Activated CD8-positive, alpha-beta memory T cell treated with anti-CD3 and anti-CD28 coated beads for 24 hours (primary cell): ENCODE measurements around the gene HNRNPH3.
A peak's percentile ranks its signal among the peaks of the same experiment; 100 is the strongest.

Experiments used
- DNase-seq: peaks from one replicate; pipeline ENCODE4 v3.0.0-alpha.2; 2020

The HNRNPH3 gene

GRCh38 chr10:68332259-68333057 is 594 bp downstream of the HNRNPH3 start, which contains the start of gene PBLD:
PBLD (minus strand) TSS chr10:68332928; CDS start chr10:68306844, 26,084 bp downstream.
- peak; percentile 88 for DNase-seq

DNA sequence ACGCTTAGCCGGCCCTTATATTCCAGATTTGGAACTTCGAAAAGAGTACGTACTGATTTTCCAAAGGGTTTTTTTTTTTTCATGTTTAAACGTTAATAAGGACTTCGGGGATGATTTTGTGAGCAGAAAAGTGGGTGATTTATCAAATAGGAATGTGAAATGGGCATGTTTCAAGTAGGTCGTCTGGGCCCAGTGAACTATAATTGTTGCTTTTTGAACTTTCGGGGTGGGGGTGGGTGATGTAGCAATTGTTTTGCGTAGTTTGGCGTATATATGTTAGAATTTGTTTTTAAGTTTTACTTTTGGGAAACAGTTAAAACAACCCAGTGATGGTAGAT is 1.2 kb downstream of the HNRNPH3 start:
- no peak for DNase-seq

DNA sequence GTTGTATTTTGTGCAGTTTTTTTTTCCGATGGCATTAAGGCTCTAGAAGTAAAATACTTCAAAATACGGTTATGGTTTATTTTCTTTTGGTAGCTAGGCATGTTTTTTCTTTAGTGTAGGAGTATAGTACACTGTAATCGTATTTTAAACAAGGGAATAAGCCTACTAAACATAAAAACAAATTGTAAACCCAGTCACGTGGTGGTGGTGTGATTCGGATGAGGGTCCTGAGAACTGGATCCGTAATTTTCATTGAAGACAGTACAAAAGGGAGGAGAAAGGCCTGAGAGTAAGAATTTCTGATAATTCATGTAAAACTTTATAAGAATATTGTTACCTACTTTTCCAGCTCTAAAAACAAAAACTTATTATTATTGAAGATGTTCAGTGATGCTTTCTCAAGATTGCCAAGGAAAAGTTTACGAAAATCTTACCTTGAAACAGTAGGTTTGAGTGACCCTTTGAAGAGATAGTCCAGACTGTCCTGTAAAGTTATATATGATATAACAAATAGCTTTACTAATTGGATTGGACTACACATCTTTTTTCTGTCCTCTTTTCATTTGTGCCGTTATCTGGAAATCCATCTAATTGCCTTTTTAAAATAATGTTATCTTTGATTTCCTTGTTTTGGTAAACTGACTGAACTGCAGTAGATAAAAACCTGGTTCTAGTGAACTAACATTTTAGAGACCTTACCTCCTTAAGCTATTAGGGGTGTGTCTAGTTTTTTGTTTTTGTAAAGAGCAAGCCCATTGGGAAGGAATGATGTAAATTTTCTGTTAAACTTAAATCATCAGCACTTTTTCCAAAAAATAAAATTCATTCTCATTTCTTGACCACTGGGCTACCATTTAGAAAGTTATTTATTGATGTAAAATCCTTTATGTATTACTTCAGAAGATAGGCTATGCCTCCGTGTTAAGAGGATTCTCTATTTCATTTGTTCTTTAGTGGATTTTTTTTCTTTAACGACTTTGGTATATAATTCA is 1.9 kb downstream of the HNRNPH3 start:
- DNase-seq: no peak

DNA sequence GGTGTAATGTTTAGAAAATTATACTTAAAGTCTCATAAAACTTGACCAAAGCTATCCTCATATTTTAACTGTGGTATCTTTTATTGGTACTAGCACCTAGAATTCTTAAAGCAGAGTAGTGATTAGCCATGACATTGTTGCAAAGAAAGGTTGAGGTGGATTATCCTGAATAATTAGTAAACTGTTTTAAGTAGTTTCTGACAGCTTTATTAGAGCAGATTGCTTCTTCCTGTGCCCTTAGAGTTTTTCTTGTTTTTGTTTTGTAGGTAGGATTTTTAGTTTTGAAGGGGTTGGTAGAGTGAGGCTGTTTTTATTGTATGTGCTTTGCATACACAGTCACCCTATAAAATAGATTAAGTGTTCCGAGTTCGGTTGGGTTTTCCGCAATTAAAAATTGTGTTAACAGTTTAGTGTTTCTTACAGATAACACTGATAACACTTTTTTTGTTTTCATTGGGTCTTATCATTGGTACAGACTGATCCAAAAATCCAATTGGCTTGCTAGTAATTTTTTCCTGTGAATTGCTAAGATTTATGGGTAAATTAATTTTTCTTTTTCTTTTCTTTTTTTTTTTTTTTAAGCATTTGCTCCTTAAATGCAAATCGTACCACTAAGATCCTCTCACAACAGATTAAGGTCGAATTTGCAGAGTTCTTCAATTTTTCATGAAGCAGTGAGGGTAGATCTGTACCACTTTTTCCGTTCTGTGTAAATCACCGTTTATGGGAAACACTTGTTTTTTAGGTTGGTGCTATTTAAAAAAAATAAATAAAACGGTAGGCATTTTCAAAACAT is 3.0 kb downstream of the HNRNPH3 start:
- DNase-seq: no peak

DNA sequence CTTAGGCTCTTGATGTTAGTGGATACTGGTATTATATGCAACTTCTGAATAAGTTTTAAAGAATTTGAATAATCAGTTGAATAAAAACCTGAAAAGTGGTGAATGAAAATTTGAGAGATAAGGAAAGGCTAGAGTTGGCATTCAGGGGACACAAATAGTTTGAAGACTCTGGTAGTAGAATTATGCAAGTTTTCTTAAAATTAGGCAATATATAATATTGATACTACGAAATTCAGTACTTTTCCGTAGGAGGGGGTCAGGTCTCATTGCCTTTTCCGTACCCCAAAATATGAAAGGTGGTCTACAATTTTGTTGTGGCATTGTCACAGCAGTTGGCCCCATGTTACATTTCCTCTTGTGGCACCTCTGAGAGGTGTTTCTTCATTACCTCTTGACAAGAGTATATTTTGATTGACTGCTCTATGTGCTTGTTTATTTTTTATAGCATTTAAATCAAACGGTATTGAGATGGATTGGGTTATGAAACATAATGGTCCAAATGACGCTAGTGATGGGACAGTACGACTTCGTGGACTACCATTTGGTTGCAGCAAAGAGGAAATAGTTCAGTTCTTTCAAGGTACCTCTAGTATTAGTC is 5.0 kb downstream of the HNRNPH3 start:
- DNase-seq: no peak

GRCh38 chr10:68340358-68341080 is 8.7 kb downstream of the HNRNPH3 start:
- no peak for DNase-seq

GRCh38 chr10:68342909-68343516 is 11.1 kb downstream of the HNRNPH3 start:
- no peak for DNase-seq

GRCh38 chr10:68345621-68346020 is 13.8 kb downstream of the HNRNPH3 start:
- DNase-seq: no peak

GRCh38 chr10:68346774-68347173 is 14.9 kb downstream of the HNRNPH3 start:
- no peak for DNase-seq

DNA sequence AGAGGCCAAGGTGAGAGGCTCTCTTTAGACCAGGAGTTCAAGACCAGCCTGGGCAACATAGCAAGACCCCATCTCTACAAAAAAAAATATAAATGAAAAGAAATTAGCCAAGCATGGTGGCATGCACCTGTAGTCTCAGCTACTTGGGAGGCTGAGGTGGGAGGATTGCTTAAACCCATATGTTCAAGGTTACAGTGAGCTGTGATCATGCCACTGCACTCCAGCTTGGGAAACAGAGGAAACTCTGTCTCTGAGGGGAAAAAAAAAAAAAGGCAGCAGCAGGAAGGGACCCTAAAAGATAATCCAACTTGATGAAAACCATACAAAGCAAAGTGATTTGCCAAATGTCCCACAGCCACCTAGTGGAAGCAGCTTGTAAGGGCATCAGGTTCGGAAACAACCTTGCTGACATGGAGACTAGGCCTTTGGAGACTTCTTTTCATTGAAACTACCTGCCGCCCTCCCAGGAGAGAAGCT is 16.4 kb downstream of the HNRNPH3 start:
- DNase-seq: peak; percentile 68

- DNase-seq: no peak
Measured at GRCh38 chr10:68353537-68353936, 21.7 kb downstream of the HNRNPH3 start.

GRCh38 chr10:68359189-68359588 is 27.3 kb downstream of the HNRNPH3 start:
- no peak for DNase-seq

DNA sequence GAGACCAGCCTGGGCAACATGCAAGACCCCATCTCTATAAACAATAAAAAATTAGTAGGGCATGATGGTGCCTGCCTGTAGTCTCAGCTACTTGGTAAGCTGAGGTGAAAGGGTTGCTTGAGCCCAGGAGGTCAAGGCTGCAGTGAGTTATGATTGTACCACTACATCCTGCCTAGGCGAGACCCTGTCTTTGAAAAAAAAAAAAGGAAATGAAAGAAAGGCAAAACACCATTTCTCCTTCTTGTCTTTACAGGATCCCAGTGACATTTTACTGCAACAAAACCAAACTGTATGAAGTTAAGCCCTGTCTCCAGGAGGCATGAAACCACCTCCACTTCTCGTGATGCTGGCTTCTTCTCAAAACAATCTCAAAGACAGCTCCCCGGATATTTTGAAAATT is 30.7 kb downstream of the HNRNPH3 start:
- DNase-seq: no peak

DNA sequence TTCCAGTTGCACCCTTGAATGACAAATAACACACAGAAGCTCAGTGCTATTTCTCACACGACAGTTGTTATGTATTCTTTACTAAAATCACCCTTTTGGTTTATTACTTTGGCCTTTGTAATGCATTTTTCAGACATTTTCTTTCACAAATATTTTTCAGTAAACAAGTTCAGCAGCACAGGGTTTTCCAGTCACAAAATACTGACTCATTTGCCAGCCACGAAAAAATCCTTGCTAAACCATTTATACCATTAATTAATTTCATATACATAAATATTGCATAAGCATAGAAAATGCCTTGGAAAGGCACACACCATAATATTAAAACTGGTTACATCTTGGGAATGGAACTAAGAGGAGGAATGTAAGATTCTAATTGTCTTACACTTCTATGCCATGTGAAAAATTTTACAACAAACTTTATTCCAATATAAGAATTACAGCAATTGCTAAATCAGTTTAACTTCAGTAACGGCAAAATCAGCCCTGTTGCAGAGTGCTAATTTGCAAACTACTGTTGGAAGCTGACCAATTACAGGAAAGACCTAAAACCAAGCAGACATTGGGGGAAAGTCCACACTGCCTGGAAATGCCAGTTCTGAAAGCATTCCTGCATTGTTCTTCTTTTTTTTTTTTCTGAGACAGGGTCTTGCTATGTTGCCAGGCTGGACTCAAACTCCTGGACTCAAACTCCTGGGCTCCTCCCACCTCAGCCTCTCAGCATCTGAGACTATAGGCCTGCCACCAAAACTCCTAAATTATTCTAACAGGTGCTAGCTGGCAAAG is 32.4 kb downstream of the HNRNPH3 start:
- no peak for DNase-seq

DNA sequence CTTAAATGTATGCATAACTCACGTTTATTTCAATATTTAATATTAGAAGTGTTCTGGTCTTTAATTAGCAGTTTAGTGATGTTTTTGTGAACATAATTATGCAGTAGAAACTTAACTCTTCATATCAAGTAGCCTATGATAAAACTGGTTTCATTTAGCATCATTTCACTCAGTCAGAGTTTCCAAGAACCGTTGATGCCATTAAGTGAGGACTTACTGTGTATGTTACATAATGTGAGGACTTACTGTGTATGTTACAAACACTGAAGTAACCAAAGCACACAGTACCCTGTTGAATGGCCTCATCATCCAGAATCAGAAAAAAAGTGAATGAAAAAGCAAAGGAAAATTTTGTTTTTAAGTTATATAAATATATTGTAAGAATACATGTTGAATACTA is 33.7 kb downstream of the HNRNPH3 start:
- DNase-seq: no peak

DNA sequence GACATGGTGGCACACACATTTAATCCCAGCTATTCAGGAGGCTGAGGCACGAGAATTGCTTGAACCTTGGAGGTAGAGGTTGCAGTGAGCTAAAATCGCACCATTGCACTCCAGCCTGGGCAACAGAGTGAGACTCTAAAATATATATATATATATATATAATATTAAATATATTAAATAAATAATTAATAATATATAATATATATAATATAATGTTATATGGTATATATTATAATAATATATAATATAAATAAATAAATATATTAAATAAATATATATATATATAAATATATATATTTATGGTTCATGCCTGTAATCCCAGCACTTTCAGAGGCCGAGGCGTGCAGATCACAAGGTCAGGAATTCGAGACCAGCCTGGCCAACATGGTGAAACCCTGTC is 34.7 kb downstream of the HNRNPH3 start:
- no peak for DNase-seq

DNA sequence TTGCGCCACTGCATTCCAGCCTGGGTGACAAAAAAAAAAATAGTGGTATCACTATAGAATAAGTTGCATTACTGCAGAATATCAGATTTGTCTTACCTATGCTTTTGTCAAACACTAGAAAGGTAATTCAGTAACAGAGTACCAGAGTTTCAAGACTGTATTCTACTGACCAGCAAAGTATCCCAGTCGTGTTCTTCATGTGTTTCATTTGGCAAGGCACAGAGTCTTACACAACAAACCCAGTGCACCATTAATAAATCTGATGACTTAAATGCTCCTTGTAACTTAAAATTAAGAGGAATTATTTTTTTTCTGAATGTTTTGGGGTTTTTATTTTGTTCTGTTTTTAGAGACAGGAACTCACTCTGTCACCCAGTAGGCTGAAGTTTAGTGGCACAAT is 35.3 kb downstream of the HNRNPH3 start:
- no peak for DNase-seq

DNA sequence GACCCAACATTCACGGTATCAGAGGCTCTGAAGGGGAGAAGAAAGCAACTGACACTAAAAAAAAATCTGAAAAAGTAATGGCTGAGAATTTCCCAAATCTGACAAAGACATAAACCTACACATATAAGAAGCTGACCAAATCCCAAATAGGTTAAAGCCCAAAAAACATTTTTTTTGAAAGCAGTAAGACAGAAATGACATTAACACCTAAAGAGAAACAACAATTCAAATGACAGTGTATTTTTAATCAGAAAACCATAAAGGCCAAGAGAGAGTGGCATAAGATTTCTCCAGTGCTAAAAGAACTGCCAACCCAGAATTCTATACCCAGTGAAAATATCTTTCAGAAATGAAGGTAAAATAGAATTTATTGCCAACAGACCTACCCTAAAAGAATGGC is 39.7 kb downstream of the HNRNPH3 start:
- no peak for DNase-seq

DNA sequence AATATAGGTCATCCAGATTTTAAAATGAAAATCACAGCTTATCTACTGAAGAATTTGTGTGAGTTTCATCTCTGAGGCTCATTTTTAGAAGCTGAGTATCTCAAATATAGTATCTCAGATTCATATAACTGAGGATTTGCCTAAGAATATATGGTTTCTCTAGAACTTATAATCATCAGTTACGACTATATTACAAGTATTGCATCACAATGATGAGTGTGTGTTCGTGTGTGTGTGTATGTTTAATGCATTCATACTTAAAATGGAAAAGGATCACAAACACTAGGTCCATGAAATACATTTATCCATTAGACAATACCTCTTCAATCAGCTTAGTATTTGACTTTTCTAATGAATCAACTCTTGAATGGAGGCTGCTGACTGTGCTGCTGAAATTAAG is 53.9 kb downstream of the HNRNPH3 start:
- no peak for DNase-seq
